HG03108 (cell line): ENCODE results near the gene PRG2.
A peak's percentile ranks its signal among the peaks of the same experiment; 100 is the strongest.

Experiments
- ATAC-seq: cut with Tn5 transposase; IDR thresholded peaks from one replicate; pipeline ENCODE4 v1.9.1; 2021; ENCODE audit warnings: moderate library complexity; ENCODE audit not compliant: unreplicated experiment

The PRG2 gene

GRCh38 chr11:57390535-57390934 lies at the start of gene PRG2:
PRG2 (minus strand) TSS chr11:57390650; CDS start chr11:57389944, 706 bp downstream.
- no peak for ATAC-seq

GRCh38 chr11:57439786-57440185 lies 49.3 kb upstream of the PRG2 start:
- ATAC-seq, result no peak

- ATAC-seq, result no peak
Observed at GRCh38 chr11:57438345-57439285, 48.2 kb upstream of the PRG2 start.

GRCh38 chr11:57436031-57436430 lies 45.6 kb upstream of the PRG2 start:
- no peak for ATAC-seq

- ATAC-seq, result no peak
Observed at GRCh38 chr11:57434640-57435546, 44.4 kb upstream of the PRG2 start.

- ATAC-seq, result no peak
Observed at GRCh38 chr11:57432714-57433163, 42.3 kb upstream of the PRG2 start.

GRCh38 chr11:57432149-57432561 lies 41.7 kb upstream of the PRG2 start:
- ATAC-seq, result no peak

GRCh38 chr11:57430952-57431351 lies 40.5 kb upstream of the PRG2 start:
- no peak for ATAC-seq

- no peak for ATAC-seq
Observed at GRCh38 chr11:57429946-57430345, 39.5 kb upstream of the PRG2 start.

- ATAC-seq, result no peak
Observed at GRCh38 chr11:57428643-57429042, 38.2 kb upstream of the PRG2 start.

- no peak for ATAC-seq
Observed at GRCh38 chr11:57427727-57428082, 37.3 kb upstream of the PRG2 start.

GRCh38 chr11:57426929-57427726 lies 36.7 kb upstream of the PRG2 start, which contains the start of gene SLC43A3:
SLC43A3 (minus strand) TSS chr11:57427121; CDS start chr11:57426172, 949 bp downstream.
- ATAC-seq, result peak; percentile 37

- no peak for ATAC-seq
Observed at GRCh38 chr11:57426439-57426928, 36.0 kb upstream of the PRG2 start.

- no peak for ATAC-seq
Observed at GRCh38 chr11:57425565-57426438, 35.4 kb upstream of the PRG2 start.

- peak; percentile 87 for ATAC-seq
Observed at GRCh38 chr11:57424792-57425564, 34.5 kb upstream of the PRG2 start.

- no peak for ATAC-seq
Observed at GRCh38 chr11:57424137-57424791, 33.8 kb upstream of the PRG2 start.

- ATAC-seq, result no peak
Observed at GRCh38 chr11:57422669-57423068, 32.2 kb upstream of the PRG2 start.

- ATAC-seq, result no peak
Observed at GRCh38 chr11:57421805-57422204, 31.4 kb upstream of the PRG2 start.
